ENCODE results near the gene GPC5. TPM values are rescaled to one million over a fixed set of nuclear protein-coding genes. Genes with fewer than 3 reads are reported as not detected.

GPC5 gene
- total and polyA plus RNA-seq, 2 of the 8 experiments (the other 6 are each of a cell fraction or from before 2014, with no cell fraction given): 0.20 to 0.39 TPM

DNA sequence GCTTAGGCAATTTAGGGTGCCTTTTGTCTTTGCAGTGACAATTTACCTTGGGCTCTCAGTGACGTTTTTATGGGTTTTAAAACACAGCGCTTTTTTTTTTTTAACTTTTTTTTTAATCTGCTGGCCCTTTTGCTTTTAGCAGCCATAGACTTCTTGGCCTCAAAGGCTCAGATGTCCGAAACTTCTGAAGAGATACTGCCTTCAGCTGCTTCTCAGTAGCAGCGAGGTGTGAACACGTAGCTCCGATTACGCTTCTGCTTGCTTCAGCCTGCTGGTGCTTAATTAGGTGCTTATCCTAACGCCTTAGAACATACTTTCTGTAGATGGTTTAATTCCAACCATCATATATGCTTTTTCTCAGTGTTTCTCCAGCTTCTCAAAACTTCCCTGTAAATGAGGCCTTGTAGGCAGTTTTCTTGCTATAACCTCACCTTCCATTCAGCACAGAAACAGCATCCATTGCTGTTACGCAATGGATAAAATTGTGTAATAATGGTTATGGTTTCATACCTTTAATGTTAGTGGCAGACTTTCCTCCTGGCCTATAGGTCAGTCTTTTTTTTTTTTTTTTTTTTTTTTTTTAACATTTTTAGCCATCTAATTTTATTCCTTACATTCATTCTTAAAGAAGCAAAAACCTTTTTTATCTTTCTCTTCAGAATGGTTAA lies 723.9 kb downstream of the GPC5 start (continued):
- TF ChIP-seq, protein P1, sequence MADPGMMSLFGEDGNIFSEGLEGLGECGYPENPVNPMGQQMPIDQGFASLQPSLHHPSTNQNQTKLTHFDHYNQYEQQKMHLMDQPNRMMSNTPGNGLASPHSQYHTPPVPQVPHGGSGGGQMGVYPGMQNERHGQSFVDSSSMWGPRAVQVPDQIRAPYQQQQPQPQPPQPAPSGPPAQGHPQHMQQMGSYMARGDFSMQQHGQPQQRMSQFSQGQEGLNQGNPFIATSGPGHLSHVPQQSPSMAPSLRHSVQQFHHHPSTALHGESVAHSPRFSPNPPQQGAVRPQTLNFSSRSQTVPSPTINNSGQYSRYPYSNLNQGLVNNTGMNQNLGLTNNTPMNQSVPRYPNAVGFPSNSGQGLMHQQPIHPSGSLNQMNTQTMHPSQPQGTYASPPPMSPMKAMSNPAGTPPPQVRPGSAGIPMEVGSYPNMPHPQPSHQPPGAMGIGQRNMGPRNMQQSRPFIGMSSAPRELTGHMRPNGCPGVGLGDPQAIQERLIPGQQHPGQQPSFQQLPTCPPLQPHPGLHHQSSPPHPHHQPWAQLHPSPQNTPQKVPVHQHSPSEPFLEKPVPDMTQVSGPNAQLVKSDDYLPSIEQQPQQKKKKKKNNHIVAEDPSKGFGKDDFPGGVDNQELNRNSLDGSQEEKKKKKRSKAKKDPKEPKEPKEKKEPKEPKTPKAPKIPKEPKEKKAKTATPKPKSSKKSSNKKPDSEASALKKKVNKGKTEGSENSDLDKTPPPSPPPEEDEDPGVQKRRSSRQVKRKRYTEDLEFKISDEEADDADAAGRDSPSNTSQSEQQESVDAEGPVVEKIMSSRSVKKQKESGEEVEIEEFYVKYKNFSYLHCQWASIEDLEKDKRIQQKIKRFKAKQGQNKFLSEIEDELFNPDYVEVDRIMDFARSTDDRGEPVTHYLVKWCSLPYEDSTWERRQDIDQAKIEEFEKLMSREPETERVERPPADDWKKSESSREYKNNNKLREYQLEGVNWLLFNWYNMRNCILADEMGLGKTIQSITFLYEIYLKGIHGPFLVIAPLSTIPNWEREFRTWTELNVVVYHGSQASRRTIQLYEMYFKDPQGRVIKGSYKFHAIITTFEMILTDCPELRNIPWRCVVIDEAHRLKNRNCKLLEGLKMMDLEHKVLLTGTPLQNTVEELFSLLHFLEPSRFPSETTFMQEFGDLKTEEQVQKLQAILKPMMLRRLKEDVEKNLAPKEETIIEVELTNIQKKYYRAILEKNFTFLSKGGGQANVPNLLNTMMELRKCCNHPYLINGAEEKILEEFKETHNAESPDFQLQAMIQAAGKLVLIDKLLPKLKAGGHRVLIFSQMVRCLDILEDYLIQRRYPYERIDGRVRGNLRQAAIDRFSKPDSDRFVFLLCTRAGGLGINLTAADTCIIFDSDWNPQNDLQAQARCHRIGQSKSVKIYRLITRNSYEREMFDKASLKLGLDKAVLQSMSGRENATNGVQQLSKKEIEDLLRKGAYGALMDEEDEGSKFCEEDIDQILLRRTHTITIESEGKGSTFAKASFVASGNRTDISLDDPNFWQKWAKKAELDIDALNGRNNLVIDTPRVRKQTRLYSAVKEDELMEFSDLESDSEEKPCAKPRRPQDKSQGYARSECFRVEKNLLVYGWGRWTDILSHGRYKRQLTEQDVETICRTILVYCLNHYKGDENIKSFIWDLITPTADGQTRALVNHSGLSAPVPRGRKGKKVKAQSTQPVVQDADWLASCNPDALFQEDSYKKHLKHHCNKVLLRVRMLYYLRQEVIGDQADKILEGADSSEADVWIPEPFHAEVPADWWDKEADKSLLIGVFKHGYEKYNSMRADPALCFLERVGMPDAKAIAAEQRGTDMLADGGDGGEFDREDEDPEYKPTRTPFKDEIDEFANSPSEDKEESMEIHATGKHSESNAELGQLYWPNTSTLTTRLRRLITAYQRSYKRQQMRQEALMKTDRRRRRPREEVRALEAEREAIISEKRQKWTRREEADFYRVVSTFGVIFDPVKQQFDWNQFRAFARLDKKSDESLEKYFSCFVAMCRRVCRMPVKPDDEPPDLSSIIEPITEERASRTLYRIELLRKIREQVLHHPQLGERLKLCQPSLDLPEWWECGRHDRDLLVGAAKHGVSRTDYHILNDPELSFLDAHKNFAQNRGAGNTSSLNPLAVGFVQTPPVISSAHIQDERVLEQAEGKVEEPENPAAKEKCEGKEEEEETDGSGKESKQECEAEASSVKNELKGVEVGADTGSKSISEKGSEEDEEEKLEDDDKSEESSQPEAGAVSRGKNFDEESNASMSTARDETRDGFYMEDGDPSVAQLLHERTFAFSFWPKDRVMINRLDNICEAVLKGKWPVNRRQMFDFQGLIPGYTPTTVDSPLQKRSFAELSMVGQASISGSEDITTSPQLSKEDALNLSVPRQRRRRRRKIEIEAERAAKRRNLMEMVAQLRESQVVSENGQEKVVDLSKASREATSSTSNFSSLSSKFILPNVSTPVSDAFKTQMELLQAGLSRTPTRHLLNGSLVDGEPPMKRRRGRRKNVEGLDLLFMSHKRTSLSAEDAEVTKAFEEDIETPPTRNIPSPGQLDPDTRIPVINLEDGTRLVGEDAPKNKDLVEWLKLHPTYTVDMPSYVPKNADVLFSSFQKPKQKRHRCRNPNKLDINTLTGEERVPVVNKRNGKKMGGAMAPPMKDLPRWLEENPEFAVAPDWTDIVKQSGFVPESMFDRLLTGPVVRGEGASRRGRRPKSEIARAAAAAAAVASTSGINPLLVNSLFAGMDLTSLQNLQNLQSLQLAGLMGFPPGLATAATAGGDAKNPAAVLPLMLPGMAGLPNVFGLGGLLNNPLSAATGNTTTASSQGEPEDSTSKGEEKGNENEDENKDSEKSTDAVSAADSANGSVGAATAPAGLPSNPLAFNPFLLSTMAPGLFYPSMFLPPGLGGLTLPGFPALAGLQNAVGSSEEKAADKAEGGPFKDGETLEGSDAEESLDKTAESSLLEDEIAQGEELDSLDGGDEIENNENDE (IDR thresholded peaks at IDR 0.05; ENCODE audit: insufficient replicate concordance, low read length): no peak
- TF ChIP-seq CEBPB (IDR thresholded peaks at IDR 0.05; ENCODE audit: low read depth, low read length): peak; percentile 68; the same call in 1 of the 2 replicates
- no peak for TF ChIP-seq YY1 (IDR thresholded peaks at IDR 0.05; ENCODE audit: low read depth, low read length)
- TF ChIP-seq EZH2 (IDR thresholded peaks at IDR 0.05; ENCODE audit: low read depth, low read length, severe bottlenecking): no peak
- no peak for TF ChIP-seq GABPA (IDR thresholded peaks at IDR 0.05; ENCODE audit: borderline replicate concordance, insufficient read depth, low read length)
- no peak for TF ChIP-seq TAF1 (IDR thresholded peaks at IDR 0.05; ENCODE audit: low read depth, low read length)
- TF ChIP-seq CHD1 (IDR thresholded peaks at IDR 0.05; ENCODE audit: low read depth, low read length): no peak
- no peak for TF ChIP-seq KDM4A (IDR thresholded peaks at IDR 0.05; ENCODE audit: low read depth, low read length, severe bottlenecking)
- TF ChIP-seq NRF1 (IDR thresholded peaks at IDR 0.05; ENCODE audit: low read depth, low read length): no peak

Measured in H1 (cell line).